NT2/D1 (cell line): ENCODE results near the gene ARHGEF10L.

ENCODE experiments used
- SUZ12 ChIP-seq: IDR thresholded peaks from 2 replicates; pipeline ENCODE4 v1.6.1; 2011; ENCODE audit not compliant: insufficient read length, insufficient read depth; ENCODE audit errors: extremely low read depth
- YY1 ChIP-seq: IDR thresholded peaks from 2 replicates; pipeline ENCODE4 v1.6.1; 2011; ENCODE audit not compliant: insufficient read length, insufficient read depth
- ZNF274 ChIP-seq: IDR thresholded peaks from 2 replicates; pipeline ENCODE4 v1.6.1; 2011; ENCODE audit warnings: mild to moderate bottlenecking, low read depth, low read length

GRCh38 chr1:17610713-17611112 lies 71.2 kb downstream of the ARHGEF10L start:
- no peak for TF ChIP-seq ZNF274
- TF ChIP-seq YY1 = no peak
- no peak for TF ChIP-seq SUZ12
